ENCODE results near the gene JADE2.

DNA sequence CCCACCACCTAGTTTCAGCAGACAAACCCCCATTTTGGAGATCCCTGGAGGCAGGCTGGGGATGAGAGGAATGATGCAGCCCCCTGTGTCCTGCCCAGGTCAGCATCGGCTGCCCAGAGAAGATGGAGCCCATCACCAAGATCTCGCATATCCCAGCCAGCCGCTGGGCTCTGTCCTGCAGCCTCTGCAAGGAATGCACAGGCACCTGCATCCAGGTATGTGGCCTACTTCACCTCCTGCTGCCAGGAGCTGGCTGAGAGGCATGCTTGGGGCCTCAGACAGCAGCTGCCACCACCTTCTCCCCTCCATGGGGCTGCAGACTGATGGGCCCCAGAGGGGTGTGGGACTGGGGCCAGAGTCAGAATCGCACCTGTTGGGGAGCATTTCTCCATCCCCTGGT lies 38.9 kb downstream of the JADE2 start:
- TF ChIP-seq POLR2AphosphoS5 (IDR thresholded peaks at IDR 0.05; ENCODE audit: low read depth, low read length) (no peak), POLR2A (IDR thresholded peaks at IDR 0.05; ENCODE audit: low read depth, low read length) (no peak), TAF1 (IDR thresholded peaks at IDR 0.05; ENCODE audit: borderline replicate concordance, low read depth, low read length) (no peak)

All from GM12892 (cell line).